ENCODE data around the gene CASS4. TPM values are rescaled to one million over a fixed set of nuclear protein-coding genes. Genes with fewer than 3 reads are reported as not detected.

Gene CASS4
- total RNA-seq, 1 experiment from 2014 or later: 0.17 TPM

GRCh38 chr20:56445540-56445939, 33.5 kb downstream of the CASS4 start:
- no peak for DNase-seq (ENCODE audit: low read depth)

- no peak for DNase-seq (ENCODE audit: low read depth)
These were observed 35.2 kb downstream of the CASS4 start for GRCh38 chr20:56447227-56447626.

GRCh38 chr20:56449459-56449858, 37.4 kb downstream of the CASS4 start:
- DNase-seq (ENCODE audit: low read depth): no peak

- DNase-seq (ENCODE audit: low read depth): no peak
These were observed 39.2 kb downstream of the CASS4 start for GRCh38 chr20:56451056-56451765.

- DNase-seq (ENCODE audit: low read depth): no peak
These were observed 41.3 kb downstream of the CASS4 start for GRCh38 chr20:56453352-56453751.

- no peak for DNase-seq (ENCODE audit: low read depth)
These were observed 42.7 kb downstream of the CASS4 start for GRCh38 chr20:56454754-56455153.

- DNase-seq (ENCODE audit: low read depth): no peak
These were observed 46.3 kb downstream of the CASS4 start for GRCh38 chr20:56458206-56458821.

- DNase-seq (ENCODE audit: low read depth): no peak
These were observed 48.4 kb downstream of the CASS4 start for GRCh38 chr20:56460459-56460858.

GRCh38 chr20:56461576-56461975, 49.5 kb downstream of the CASS4 start:
- DNase-seq (ENCODE audit: low read depth): no peak

- no peak for DNase-seq (ENCODE audit: low read depth)
These were observed 51.4 kb downstream of the CASS4 start for GRCh38 chr20:56463428-56463827.

GRCh38 chr20:56465997-56466396, 53.9 kb downstream of the CASS4 start:
- DNase-seq (ENCODE audit: low read depth): no peak

GRCh38 chr20:56467968-56468315, 55.9 kb downstream of the CASS4 start:
- DNase-seq (ENCODE audit: low read depth): no peak

GRCh38 chr20:56468316-56469076, 56.4 kb downstream of the CASS4 start, which contains the start of gene RTF2:
RTF2 (plus strand) TSS chr20:56468627; CDS start chr20:56468698, 71 bp downstream.
- DNase-seq (ENCODE audit: low read depth): peak; percentile 97

GRCh38 chr20:56469077-56469449, 57.0 kb downstream of the CASS4 start:
- no peak for DNase-seq (ENCODE audit: low read depth)

GRCh38 chr20:56483970-56484369, 71.9 kb downstream of the CASS4 start:
- DNase-seq (ENCODE audit: low read depth): no peak

- DNase-seq (ENCODE audit: low read depth): no peak
These were observed 75.2 kb downstream of the CASS4 start for GRCh38 chr20:56487216-56487615.

- no peak for DNase-seq (ENCODE audit: low read depth)
These were observed 76.5 kb downstream of the CASS4 start for GRCh38 chr20:56488566-56488965.

- no peak for DNase-seq (ENCODE audit: low read depth)
These were observed 89.1 kb downstream of the CASS4 start for GRCh38 chr20:56501116-56501515.

- no peak for DNase-seq (ENCODE audit: low read depth)
These were observed 91.9 kb downstream of the CASS4 start for GRCh38 chr20:56503916-56504315.

GRCh38 chr20:56504373-56505005, 92.4 kb downstream of the CASS4 start:
- DNase-seq (ENCODE audit: low read depth): no peak

- DNase-seq (ENCODE audit: low read depth): no peak
These were observed 94.0 kb downstream of the CASS4 start for GRCh38 chr20:56506103-56506502.
